ENCODE results near the gene DNAI4.

- TF ChIP-seq, protein P1, sequence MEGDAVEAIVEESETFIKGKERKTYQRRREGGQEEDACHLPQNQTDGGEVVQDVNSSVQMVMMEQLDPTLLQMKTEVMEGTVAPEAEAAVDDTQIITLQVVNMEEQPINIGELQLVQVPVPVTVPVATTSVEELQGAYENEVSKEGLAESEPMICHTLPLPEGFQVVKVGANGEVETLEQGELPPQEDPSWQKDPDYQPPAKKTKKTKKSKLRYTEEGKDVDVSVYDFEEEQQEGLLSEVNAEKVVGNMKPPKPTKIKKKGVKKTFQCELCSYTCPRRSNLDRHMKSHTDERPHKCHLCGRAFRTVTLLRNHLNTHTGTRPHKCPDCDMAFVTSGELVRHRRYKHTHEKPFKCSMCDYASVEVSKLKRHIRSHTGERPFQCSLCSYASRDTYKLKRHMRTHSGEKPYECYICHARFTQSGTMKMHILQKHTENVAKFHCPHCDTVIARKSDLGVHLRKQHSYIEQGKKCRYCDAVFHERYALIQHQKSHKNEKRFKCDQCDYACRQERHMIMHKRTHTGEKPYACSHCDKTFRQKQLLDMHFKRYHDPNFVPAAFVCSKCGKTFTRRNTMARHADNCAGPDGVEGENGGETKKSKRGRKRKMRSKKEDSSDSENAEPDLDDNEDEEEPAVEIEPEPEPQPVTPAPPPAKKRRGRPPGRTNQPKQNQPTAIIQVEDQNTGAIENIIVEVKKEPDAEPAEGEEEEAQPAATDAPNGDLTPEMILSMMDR (IDR thresholded peaks at IDR 0.05 in 2 of 3, conservative IDR thresholded peaks at IDR 0.05 in 1 of 3; ENCODE audit: borderline replicate concordance in 1 of 3, insufficient read depth in 1 of 3, low read depth in 2 of 3, low read length in 2 of 3), result no peak
- TF ChIP-seq ZNF274 (IDR thresholded peaks at IDR 0.05; ENCODE audit: low read depth, low read length), result no peak
- no peak for TF ChIP-seq EZH2 (IDR thresholded peaks at IDR 0.05)
- TF ChIP-seq SIN3A (IDR thresholded peaks at IDR 0.05; ENCODE audit: low read depth), result no peak
- no peak for TF ChIP-seq POLR2A (IDR thresholded peaks at IDR 0.05; ENCODE audit: borderline replicate concordance, extremely low read depth, insufficient read depth, insufficient read length)
Measured at GRCh38 chr1:66775646-66776045, 149.0 kb downstream of the DNAI4 start.
